HG03280 (cell line): ENCODE results near the gene PRSS53.
"Not testable (repeated sequence)": the region's sequence is repeated elsewhere in the genome, so short reads cannot be mapped to it uniquely, and the experiment has no call there.

Source experiments
- ATAC-seq: cut with Tn5 transposase; IDR thresholded peaks from one replicate; pipeline ENCODE4 v1.9.1; 2021; ENCODE audit warnings: mild to moderate bottlenecking, moderate library complexity; ENCODE audit not compliant: unreplicated experiment

Gene PRSS53

GRCh38 chr16:31118223-31119155 lies 29.7 kb upstream of the PRSS53 start:
- no peak for ATAC-seq

- peak; percentile 93 for ATAC-seq
Observed at GRCh38 chr16:31117384-31118222, 28.9 kb upstream of the PRSS53 start, which contains the start of gene KAT8. Gene KAT8 (plus strand): TSS chr16:31117664. CDS start chr16:31117682, 18 bp downstream.

GRCh38 chr16:31114468-31114867 lies 25.7 kb upstream of the PRSS53 start:
- no peak for ATAC-seq

GRCh38 chr16:31113121-31114120 lies 24.7 kb upstream of the PRSS53 start:
- ATAC-seq = no peak

- ATAC-seq = no peak
Observed at GRCh38 chr16:31112711-31113110, 24.0 kb upstream of the PRSS53 start.

- ATAC-seq = no peak
Observed at GRCh38 chr16:31111881-31112466, 23.2 kb upstream of the PRSS53 start.

- no peak for ATAC-seq
Observed at GRCh38 chr16:31110106-31111034, 21.6 kb upstream of the PRSS53 start.

- ATAC-seq = no peak
Observed at GRCh38 chr16:31109622-31110021, 20.9 kb upstream of the PRSS53 start.

GRCh38 chr16:31108794-31109558 lies 20.2 kb upstream of the PRSS53 start:
- ATAC-seq = no peak

GRCh38 chr16:31108035-31108793 lies 19.5 kb upstream of the PRSS53 start, which contains the start of gene BCKDK:
Gene BCKDK (plus strand): TSS chr16:31108386. CDS start chr16:31109224, 838 bp downstream.
- peak; percentile 74 for ATAC-seq

- ATAC-seq = peak; percentile 48
Observed at GRCh38 chr16:31107465-31107867, 18.7 kb upstream of the PRSS53 start.

GRCh38 chr16:31106509-31107464 lies 18.0 kb upstream of the PRSS53 start:
- ATAC-seq = no peak

- no peak for ATAC-seq
Observed at GRCh38 chr16:31105677-31106213, 17.0 kb upstream of the PRSS53 start.

GRCh38 chr16:31100876-31101641 lies 12.3 kb upstream of the PRSS53 start:
- ATAC-seq = not testable (repeated sequence)
